Stimulated activated CD4-positive, alpha-beta T cell treated with anti-CD3 and anti-CD28 coated beads, Interleukin-15, amount 100 ng/mL, for 1 hour (primary cell): ENCODE data around the gene NCAPG2.
A peak's percentile ranks its signal among the peaks of the same experiment; 100 is the strongest.
"Not testable (repeated sequence)": the region's sequence is repeated elsewhere in the genome, so short reads cannot be mapped to it uniquely, and the experiment has no call there.

ENCODE experiments used
- DNase-seq, 2 donors: peaks; one replicate each; pipeline ENCODE4 v3.0.0-alpha.2; 2020; ENCODE audit warnings: low read depth in 1 of 2, low spot score in 1 of 2

Gene NCAPG2

DNA sequence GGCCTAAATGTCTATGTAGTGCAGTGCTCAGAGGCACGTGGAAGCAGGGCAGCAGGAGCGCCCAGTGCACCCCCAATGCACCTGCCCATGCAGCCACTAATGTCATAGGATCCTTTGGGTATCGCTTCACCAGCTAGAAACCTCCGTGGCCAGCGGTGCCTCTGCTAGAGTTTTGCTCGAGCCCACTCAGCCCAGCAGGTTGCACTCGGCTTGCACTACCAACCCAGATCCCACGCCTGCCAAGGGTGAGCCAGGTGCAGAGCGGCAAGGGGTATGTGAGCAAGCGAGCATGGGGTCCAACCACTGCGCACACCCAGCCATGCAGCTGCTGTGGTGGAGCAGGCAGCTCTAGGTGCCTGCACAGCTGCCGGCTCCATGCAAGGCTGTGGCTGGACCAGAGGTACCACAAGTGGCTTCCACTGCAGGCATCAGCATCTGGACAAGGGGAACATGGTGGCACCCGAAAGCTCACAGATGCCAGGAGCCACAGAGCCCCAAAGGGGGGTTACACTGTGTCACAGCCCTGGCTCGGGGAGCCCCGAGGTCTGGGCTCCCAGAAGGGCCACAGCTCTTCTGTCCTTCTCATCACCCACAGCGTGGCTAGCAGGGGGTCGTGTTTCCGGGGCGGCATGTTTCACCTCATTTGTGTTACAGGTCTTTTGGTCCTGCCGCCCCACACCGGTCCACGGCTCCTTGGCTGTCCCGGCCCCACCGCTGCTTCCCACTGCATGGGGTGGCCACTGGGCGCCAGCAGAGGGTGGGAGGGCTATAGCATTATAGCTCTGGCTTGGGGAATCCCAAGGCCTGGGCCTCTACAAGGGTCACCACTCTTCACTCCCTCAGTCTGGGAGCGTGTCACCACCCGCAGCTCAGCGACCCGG lies 2.3 kb upstream of the NCAPG2 start:
- no peak for DNase-seq

DNA sequence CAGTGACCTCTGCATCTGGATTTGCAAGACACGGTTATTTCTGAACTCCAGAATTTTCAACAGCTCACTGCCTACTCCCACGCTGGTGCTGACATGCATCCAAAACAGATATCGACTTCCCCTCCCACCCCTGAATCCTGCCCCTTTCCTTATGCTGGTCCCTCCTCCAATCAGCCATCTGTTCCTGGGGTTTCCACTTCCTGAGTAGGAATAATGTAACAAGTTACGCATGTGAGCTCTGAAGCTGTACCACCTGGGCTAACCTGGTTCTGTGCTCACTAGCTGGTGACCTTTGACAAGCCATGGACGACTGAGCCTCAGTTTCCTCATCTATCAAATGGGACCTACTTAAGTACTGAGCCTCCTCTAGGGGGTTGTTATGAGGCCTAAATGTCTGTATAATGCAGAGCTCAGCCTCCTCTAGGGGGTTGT lies 1.7 kb upstream of the NCAPG2 start:
- no peak for DNase-seq

DNA sequence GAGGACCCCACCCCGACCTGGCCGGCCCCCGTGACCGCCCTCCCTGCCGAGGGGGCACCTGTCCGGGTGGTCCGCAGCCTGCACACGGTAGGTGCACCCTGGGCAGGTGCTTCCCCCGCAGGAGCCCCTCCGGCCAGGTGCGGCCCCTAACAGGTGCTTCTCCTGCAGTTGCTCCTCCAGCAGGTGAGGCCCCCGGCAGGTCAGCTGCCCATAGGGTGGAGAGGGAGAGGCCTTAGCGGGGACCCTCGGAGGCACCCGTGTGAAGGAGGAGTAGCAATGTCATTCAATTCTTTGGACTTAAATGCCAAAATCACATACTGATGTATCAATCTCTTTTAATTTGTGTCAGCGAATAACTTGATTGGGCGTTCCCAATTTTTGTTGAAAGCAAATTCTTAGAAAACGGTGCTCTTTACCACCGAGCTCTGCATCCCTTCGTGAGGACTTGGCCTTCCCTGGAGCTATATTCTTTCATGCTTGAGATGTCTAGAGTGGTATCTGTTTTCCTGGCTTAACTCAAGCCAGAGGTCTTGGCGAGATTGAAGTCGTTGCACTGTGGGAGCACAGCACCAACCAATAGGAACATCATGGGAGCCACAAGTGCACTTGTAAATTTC lies 738 bp upstream of the NCAPG2 start:
- no peak for DNase-seq

DNA sequence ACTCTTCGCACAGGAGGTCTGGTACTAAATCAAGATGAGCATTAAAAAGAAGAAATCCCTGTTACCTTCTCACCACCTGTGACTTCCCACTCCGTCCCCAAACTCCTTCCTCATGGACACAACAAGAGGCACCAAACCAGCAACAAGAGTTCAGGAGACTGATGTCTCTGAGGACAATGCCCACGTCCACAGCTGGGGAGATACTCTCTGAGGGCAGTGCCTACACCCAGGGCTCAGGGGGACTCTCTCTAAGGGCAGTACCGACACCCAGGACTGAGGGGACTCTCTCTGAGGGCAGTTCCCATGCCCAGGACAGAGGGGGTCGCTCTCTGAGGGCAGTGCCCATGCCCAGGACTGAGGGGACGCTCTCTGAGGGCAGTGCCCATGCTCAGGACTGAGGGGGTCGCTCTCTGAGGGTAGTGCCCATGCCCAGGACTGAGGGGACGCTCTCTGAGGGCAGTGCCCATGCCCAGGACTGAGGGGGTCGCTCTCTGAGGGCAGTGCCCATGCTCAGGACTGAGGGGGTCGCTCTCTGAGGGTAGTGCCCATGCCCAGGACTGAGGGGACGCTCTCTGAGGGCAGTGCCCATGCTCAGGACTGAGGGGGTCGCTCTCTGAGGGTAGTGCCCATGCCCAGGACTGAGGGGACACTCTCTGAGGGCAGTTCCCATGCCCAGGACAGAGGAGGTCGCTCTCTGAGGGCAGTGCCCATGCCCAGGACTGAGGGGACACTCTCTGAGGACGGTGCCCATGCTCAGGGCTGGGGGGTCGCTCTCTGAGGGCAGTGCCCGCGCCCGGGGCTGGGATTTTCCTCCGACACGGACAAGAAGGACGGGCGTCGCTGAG lies 703 bp downstream of the NCAPG2 start:
- DNase-seq, result not testable (repeated sequence)

DNA sequence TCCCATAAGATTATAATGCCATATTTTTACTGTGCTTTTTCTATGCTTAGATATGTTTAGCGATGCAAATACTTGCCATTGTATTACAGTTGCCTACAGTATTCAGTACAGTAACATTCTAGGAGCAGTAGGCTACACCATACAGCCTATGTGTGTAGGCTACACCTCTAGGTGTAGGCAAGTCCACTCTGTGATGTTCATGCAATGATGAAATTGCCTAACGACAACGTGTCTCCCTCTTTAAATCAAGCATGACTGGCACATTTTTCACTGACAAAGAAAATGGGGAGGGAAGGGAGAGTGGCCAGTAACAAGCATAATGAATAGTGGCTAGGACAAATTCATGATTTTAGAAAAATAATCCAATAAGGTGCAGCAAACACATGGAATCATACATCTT lies 1.7 kb downstream of the NCAPG2 start:
- no peak for DNase-seq

DNA sequence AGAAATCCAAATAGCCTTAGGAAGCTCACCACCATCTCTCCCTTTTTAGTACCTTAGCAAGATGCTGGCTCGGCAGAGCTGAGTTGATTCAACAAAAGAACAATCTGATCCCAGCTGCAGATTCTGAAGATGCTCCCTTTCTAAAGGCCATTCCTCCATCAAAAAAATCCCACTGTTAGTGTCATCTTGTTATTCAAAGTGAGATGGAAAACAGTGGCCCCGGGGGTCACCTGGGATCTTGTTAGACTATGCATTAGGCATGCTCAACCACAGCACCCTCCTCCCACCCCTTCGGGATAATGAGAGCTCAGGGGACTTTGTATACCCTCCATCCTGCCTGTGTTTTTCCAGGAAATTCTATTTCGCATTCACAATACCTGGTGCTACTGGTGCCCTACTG lies 2.4 kb downstream of the NCAPG2 start:
- no peak for DNase-seq

DNA sequence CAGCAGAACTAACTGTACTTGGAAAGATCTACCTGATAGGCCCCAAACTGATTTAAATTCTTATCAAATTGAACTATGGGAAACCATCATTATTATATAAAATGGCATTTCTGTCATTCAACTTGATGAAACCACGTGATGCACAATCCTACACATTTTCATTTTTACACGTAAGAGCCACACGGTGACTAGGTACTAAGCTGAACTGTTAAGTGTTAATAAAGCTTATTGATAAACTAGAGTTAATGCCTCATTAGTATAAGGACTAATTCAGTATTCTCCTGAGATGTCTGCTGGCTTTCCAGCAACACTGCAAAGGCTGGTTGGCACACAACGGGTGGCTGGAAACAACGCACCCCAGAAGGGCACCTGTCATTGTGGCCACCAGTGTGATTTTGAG lies 4.6 kb downstream of the NCAPG2 start:
- no peak for DNase-seq

DNA sequence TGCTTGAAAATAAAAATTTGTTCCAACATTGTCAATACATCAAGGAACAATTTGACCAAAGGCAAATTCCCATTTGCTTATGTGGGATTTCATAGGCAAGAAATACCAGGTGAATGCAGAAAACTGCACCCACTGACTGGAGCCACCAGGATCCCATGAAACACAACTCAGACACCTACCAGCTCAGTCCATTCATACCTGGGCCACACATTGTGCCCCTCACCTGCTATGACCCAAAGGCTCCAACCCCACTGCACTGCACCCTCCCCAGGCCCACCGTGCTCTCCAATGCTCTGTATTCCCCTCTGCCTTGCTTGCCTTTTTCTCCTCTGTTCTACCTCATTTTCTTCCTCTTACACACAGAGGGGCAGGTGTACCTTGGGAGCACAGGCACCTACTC lies 5.3 kb downstream of the NCAPG2 start:
- no peak for DNase-seq

DNA sequence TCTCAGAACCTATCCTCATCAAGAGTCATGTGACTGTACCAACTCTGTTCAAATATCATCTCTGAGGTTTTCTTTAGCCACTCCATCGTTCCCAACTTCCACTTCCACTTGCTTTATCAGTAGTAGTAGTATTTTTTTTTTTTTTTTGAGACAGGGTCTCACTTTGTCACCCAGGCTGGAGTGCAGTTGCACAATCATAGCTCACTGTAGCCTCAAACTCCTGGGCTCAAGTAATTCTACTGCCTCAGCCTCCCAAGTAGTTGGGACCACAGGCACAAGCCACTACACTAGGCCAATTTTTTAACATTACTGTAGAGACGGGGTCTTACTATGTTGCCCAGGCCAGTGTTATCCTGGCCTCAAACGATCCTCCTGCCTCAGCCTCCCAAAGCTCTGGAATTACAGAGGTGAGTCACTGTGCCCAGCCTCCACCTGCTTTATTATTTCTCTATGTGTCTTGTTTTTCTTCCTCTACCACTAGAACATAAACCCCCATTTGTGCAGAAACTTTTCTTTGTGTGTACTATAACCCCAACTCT lies 5.9 kb downstream of the NCAPG2 start:
- DNase-seq, result no peak

DNA sequence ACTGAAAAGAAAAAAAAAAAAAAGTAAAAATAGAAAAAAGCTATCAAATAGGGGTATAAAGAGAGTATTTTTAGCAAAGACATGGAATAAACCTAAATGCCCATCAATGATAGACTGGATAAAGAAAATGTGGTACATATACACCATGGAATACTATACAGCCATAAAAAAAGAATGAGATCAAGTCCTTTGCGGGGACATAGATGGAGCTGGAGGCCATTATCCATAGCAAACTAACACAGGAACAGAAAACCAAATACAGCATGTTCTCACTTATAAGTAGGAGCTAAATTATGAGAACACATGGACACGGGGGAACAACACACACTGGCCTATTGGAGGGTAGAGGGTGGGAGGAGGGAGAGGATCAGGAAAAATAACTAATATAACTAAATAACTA lies 7.0 kb downstream of the NCAPG2 start:
- not testable (repeated sequence) for DNase-seq

DNA sequence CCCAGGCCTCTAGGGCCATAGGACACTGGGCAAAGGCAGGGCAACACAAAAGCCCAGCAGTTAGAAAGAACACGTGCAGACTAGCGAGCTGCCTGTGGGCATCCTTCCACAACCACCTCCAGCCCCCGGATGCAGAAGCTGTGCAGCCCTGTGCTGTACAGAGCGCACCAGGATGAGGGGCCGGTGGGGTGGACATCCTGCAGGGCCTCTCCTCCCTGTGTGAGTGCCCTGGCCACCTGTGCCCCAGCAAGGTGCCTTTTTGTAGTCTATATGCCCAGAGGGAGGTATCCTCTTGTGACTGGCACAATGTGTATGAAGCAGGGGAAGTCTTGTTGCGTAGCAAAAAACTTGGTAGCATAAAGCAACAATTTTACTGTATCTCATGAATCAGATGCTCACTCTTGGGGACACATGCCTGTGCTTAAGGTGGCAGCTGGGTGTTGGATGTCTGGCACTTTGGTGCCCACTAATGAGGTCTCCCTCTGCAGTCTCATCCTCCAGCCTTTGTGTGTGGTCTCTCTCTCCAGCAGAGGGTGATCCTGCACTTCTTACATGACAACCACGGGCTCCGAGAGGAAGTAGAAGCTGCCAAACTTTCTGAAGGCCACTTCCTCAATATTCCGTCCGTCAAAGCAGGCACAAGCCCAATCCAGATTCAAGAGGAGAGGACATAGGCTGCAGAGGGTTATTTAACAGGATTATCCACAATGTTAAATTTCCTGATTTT lies 8.7 kb downstream of the NCAPG2 start:
- DNase-seq, result peak in 1 of 2 donors; percentile 28

DNA sequence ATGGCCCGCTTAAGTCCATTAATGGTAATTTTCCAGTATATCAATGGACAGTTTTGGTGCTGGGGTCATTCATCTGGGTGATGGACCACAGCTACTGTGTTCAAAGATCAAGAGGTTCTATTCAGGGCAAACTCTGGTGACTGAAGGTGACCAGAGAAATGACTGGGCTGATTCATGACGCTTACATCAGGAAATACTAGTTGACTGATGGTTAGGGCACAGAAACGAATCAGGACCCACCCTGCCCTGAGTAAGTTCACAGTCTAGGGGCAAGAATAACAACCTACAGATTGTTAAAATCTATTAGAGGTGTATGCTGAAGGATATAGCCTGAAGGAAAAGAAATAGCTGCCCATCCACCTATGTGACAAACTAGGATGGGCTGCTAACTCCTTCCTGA lies 9.5 kb downstream of the NCAPG2 start:
- no peak for DNase-seq

DNA sequence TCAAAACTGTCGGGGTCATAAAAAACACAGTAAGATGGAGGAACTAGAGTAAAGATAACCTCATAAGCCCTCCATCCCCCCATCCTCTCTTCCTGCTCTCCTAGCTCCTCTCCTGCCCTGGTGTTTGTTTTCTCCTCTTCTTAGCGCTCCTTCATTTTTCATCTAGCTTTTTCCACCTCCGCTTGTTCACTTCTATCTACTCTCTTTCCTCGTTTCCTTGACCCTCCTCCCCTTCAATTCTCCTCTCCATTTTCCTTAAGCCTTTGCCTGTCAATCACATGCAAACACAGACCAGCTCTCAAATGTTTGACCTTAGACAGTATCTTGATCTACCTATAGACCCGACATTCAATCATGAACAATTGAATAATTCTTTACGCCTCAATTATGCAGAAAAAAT lies 10.0 kb downstream of the NCAPG2 start:
- no peak for DNase-seq

DNA sequence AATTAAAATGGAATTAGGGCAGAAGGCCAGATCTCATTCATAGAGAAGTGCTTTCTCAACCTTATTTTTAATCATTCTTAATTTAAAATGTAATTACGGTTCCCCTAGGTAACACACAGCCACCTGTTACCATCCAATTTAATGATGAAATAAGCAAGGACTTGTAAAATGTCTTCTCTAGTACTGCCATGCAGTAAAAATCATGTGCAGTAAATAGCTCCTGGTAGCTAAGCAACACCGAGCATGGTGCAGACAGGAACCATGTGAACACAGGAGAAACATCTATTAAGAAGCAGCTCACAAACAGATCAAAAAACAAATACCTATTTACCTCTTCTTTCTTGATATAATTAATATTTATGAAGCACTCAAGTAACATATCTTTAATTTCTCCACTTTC lies 15.1 kb downstream of the NCAPG2 start:
- DNase-seq, result no peak

DNA sequence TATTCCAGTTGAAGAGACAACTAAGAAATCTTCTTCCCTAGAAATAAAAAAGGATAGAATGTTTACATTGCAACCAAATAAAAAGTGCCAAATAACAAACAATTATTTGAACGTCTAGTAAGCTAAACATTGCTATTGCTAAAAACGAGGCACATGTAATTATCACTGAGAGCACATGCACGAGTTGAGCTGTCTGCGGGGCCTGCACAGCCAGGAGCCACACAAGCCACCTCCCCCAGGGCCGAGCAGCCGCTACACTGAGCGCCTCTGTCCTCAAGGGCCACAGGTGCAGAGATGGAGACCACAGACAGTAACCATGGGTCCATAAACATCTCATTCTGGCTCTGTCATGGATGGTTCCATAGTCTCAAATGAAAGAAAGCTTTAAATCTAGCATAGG lies 17.2 kb downstream of the NCAPG2 start:
- no peak for DNase-seq

DNA sequence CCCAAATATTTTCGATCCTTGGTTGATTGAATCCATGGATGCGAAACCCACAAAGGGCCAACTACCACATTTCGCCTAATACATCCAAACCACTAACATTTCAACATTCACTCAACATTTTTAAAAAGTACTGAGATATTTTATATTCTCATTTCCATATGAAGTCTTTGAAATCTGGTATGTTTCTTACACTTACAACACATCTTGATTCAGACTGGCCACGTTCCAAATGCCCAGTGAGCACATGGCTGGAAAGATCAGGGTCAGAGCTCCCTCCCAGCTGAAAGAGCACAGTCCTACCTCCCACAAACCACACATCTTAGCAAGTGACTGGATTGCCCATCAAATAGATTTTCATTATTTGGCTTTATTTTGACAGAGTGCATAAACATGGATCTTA lies 18.9 kb downstream of the NCAPG2 start:
- DNase-seq, result no peak

DNA sequence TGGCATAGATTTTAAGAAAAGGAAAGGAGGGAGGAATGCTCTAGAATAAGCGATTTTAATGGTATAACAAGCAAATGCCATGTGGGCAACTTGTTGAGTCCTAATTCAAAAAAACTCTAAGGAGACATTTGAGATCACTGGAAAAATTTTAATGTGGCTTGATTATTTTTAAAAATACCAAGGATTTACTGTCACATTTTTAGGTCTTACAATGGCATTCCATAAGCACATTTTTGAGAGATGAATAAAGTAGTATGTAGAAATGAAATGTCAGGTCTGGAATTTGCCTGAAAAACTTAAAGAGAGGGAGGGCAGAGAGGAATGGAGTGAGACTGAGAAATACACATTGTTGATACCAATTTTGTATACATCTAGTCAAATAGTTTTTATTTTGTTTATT lies 20.3 kb downstream of the NCAPG2 start:
- no peak for DNase-seq

DNA sequence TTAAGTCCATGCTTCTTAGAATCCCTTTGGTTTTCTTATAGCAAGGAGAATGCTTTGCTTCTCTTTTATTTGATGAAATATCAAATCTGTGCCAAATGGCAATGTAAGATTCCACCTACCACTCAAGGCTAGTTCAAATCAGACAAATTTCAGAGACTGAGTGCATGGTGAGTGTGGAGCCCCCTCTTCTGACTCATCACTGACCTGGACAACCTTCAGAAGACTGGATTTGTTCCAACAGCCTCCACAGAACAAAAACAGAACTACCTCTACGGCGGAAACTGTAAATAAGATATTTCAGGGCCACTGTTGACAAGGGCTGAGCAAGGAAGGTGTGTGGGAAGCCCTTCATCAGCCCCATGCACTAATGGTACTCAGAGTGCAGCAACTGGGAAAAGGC lies 21.1 kb downstream of the NCAPG2 start:
- DNase-seq, result no peak

DNA sequence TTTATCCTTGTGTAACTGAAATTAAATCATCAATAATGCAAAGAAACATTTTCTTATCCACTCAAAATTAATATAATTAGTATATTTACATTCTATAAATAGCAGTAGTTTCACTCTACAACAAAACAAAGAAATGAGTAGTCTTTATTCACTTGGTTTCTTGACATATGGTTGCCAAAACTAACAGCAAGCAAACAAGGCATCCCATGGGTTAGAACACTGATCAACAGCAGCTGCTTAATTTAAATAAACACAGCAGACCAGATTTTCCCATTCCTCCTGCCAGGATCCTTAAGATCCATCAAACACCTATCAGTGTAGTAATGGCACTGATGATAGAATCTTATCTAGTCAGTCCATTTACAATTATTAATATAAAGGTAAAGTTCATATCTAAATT lies 22.1 kb downstream of the NCAPG2 start:
- DNase-seq, result no peak

DNA sequence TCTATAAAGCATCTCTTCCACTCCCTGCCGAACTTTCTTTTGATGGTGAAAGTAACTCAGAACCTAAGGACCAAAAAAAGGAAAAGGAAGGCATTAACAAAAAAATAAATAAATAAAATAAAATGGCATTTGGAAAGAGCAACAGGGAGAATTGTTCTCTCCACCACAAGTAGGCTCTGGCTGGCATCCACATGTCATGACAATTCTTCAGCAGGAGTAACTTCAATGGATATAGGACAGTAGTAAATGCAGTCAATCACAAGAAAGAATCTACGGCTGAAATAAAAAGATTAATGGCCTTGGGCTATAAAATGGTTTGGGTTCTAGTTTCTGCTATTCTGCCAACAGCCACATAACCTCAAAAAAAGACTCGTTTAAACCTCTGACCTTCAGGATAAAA lies 23.9 kb downstream of the NCAPG2 start:
- no peak for DNase-seq

DNA sequence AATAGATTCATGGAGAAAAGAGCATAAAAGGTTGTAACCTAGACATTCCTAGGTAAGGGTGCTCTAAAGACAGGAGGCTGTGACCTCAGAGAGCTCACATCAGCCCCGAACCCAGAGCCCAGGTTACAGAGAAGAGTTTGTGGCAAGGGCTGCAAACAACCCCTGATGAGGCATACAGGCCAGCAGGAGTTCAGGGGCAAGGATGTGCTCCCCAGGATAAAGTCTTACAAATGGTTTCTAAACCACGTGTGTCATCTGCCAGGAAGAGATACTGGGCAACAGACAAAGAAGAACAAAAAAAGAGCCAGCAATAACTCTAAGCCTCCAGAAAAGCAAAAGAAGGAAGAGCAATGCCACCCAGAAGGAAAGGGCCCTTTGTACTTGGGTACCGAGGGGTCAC lies 27.7 kb downstream of the NCAPG2 start:
- no peak for DNase-seq
